Skin epidermis (tissue), 12 donors: ENCODE results near the gene LMAN1L.
A peak's percentile ranks its signal among the peaks of the same experiment; 100 is the strongest.

ENCODE experiments used
- H3K27ac ChIP-seq, 21 experiments: fragments of 200-600 bp; sonication (generic) in 11 of 21; one replicate each; pipeline ENCODE4 v1.5.0; 2020; ENCODE audit warnings: mild to moderate bottlenecking in 3 of 21, inconsistent platforms in 2 of 21, moderate library complexity in 2 of 21
- H3K4me3 ChIP-seq, 7 experiments: fragments of 200-600 bp; sonication (generic) in 2 of 7; one replicate each; pipeline ENCODE4 v1.5.0; 2020; ENCODE audit warnings: inconsistent platforms in 2 of 7, mild to moderate bottlenecking in 2 of 7, moderate library complexity in 1 of 7

The LMAN1L gene

GRCh38 chr15:74812533-74812932, at the start of gene LMAN1L:
TSS of gene LMAN1L (plus strand) at chr15:74812835. CDS start at chr15:74812855, 20 bp downstream.
- H3K4me3 ChIP-seq = no peak within 1 kb of the TSS
- no peak within 1 kb of the TSS for H3K27ac ChIP-seq

DNA sequence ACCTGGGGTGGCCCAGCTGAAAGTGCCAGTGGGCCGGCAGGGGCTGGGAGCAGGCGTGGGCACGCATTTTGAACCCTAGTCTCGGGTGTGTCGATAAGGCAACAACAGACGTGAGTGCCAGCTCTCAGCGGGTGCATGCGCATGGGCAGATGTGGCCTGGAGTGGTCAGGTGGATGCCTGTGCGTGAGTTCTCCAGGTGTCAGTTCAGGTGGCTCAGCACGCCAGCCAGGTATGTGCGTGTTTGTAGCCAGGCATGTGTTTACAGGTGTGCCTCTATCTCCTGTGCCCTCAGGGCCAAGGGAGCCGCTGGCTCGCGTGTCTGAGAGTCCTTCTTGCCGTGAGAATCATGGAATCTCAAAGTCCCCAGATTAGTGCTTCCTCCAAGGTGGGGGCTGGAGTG, 49.2 kb upstream of the LMAN1L start:
- no peak overlapping the region for H3K27ac ChIP-seq
- H3K4me3 ChIP-seq = no peak overlapping the region

DNA sequence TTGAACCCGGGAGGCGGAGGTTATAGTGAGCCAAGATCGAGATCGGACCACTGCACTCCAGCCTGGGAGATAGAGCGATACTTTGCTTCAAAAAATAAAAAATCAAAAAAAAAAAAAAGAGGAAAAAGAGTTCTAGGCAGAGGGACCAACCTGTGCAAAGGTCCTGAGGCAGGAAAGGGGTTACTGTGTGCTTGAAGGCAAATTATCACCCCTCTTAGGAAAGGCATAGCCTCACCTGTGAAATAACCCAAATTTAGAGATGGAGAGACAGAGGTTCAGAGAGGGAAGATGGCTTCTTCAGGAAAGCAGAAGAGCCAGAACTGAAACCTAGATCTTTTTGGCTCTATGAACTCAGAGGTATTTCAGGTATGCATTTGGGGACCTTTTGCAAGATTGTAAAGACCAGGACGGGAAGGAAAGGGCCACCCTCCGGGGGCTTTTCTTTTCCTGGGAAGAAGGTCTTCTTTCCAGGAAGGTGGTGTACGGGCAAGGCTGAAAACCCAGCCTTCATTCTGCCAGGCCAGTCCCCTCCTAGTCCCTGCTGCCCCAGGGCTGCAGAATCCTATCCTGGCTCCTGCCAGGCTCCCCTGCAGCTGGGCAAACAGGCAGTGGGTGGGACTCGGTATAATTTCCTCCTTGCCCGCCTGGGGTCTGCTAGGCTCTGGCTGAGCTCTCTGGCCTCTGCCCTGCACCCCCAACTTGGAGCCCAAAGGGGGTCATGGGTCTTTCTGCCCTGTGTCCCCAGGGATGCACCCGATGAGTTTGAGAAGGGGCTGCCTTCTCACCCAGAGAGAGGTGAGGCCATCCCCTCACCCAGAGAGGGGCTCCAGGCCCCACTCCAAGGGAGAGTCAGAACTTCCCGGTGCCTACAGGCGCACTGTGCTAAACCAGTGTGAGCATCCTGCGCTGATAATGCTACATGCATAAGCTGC, 45.2 kb upstream of the LMAN1L start:
- H3K4me3 ChIP-seq = no peak overlapping the region
- H3K27ac ChIP-seq = no peak overlapping the region

DNA sequence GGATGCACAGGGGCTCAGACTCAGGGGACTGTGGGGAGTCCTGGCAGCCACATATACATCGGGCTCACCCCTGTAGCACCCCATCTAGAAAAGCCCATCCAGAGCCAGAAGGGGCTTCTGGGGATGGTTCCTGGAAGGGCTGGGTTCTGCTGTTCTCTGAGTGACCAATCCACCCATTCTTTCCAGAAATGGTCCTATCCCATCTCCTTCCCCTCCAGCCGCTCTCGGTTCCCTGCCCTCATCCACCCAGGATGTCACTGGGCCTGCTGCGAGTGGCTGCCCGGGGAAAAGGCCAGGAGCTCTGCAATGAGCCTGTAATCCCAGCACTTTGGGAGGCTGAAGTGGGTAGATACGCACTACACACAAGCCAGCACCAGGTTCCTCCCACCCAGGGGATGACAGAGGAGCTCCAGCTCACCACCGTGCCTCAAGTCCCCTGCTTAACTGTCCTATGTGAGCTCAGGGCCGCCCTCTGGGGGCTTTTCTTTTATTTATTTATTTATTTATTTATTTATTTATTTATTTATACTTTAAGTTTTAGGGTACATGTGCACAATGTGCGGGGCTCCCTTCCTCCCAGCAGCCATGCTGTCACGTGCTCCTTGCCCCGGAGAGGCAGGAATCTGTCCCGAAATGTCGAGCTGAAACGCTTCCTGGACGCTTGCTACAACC, 44.4 kb upstream of the LMAN1L start:
- no peak overlapping the region for H3K27ac ChIP-seq

GRCh38 chr15:74768771-74769342, 43.8 kb upstream of the LMAN1L start:
- Histone ChIP-seq H3K4me3 (no peak overlapping the region), H3K27ac (no peak overlapping the region)

More for the DNA sequence above, 44.4 kb upstream of the LMAN1L start:
- H3K4me3 ChIP-seq = no peak overlapping the region

- H3K27ac ChIP-seq = no peak overlapping the region
- H3K4me3 ChIP-seq = no peak overlapping the region
These were observed 43.1 kb upstream of the LMAN1L start for GRCh38 chr15:74769463-74770025.

DNA sequence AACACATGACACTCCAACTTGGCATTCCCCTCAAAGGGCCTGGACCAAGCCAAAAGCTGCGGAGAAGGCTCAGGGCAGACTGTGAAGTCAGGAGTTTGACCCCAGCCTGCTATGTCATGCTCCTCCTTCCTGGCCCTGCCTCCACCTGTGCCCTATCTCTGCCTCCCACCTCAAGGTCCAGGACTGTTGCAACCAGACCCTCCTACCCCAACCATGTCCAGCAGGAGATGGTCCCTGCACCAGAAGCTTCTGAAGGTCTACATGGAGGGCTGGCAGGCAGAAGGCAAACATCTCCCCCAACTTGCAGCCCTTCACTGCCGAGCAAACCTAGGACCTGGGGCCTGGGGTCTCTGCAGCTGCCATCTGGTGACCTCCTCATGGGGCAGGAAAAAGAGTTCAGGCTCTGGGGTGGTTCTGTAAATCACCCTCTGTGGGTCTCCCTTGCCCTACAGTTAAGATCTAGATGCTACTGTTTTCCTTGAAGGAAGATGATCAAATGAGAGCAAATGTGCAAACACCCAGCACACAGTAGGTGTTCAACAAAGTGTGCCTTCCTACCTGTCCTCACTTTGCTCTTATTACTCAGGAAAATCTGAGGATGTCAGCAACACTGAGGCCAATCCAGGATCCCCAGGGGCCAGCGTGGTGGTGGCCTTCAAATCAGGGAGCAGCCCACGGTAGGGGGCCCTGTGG, 42.3 kb upstream of the LMAN1L start:
- Histone ChIP-seq H3K27ac (no peak overlapping the region), H3K4me3 (no peak overlapping the region)

DNA sequence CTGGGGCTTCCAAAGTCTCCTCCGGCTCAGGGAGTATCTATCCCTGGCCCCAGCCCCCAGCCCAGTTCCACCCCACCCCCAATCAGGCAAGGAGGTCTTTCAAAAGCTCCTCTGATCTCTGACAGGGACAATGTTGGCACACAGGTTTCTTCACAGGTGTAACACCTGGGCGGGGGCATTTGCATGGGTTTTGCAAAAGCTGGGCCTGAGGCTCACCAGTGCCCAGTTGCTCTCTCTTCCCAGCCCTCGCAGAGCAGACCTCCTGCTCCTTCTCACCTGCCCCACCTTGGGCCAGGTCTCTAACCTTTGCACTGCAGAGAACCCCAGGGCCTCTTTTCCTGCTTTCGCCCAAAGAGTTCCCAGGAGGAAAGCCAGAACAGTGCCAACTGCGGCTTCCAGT, 39.3 kb upstream of the LMAN1L start:
- Histone ChIP-seq H3K4me3 (no peak overlapping the region), H3K27ac (peak overlapping the region in 12 of 21 experiments; percentile 3 to 100 (median 49))

DNA sequence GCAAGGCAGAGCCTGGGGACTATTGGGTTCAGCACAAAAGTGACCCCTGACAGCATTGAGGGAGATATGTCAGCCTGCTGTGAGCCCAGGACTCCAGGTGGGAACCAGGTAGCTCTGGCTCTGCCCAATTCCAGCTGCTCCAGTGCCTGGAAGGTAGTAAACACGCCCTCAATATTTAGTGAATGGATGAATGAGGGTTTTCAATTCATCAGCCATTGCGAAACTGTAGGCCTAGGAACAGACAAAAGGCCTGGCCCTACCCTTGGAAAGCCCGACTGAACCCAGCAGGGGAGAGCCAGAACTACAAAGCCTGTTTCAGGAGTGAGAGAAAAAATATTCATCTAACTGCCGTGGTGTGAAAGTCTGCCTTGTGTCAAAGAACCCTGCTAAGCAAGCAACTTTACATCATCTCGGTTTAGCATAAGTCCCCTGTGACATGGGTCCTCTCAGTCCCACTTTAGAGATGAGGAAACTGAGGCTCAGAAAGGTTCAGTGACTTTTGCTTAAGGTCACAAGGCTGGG, 38.8 kb upstream of the LMAN1L start:
- H3K4me3 ChIP-seq = no peak overlapping the region
- peak overlapping the region in 13 of 21 experiments; percentile 3 to 100 (median 42) for H3K27ac ChIP-seq

GRCh38 chr15:74775132-74775562, 37.5 kb upstream of the LMAN1L start:
- Histone ChIP-seq H3K27ac (peak overlapping the region in 14 of 21 experiments; percentile 0 to 100 (median 54)), H3K4me3 (no peak overlapping the region)

GRCh38 chr15:74775894-74776293, 36.7 kb upstream of the LMAN1L start:
- H3K27ac ChIP-seq = peak overlapping the region in 14 of 21 experiments; percentile 21 to 100 (median 78)

GRCh38 chr15:74776821-74777768, 35.5 kb upstream of the LMAN1L start:
- H3K27ac ChIP-seq = peak overlapping the region in 19 of 21 experiments; percentile 11 to 100 (median 78)
- H3K4me3 ChIP-seq = no peak overlapping the region

More at GRCh38 chr15:74775894-74776293, 36.7 kb upstream of the LMAN1L start:
- no peak overlapping the region for H3K4me3 ChIP-seq

DNA sequence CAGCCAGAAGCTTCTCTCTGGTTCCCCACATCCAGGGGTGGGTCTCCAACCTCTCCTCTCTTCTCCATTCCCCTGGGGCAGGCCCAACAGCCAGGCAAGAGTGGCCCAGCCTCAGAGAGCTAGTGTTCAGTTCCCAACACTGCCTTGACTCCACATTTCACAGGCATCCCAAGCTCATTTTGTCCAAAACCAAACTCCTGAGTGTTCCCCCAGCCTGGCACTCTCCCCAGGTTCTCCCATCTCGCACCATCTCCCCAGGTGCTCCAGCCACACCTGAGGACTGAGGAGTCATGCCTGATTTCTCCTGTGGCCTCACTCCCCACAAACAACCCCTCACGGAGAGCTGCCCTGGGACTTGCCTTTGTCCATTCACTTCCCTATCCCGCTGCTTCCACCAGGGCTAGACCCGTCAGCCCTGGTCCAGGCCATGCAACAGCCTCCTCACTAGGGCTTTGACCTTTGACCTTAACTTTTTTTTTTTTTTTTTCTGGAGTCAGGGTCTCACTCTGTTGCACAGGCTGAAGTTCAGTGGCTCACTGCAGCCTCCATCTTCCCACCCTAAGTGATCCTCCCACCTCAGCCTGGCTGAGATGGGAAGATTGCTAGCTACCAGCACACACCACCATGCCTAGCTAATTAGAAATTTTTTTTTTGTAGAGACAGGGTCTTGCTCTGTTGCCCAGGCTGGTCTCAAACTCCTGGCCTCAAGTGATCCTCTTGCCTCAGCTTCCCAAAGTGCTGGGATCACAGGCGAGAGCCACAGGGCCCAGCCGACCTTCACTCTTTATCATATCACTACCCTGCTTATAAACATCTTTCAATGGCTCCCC, 34.7 kb upstream of the LMAN1L start:
- Histone ChIP-seq H3K4me3 (no peak overlapping the region), H3K27ac (peak overlapping the region in 17 of 21 experiments; percentile 26 to 100 (median 80))

GRCh38 chr15:74778599-74778970, 34.0 kb upstream of the LMAN1L start:
- H3K4me3 ChIP-seq = no peak overlapping the region
- H3K27ac ChIP-seq = peak overlapping the region in 11 of 21 experiments; percentile 26 to 100 (median 83)

DNA sequence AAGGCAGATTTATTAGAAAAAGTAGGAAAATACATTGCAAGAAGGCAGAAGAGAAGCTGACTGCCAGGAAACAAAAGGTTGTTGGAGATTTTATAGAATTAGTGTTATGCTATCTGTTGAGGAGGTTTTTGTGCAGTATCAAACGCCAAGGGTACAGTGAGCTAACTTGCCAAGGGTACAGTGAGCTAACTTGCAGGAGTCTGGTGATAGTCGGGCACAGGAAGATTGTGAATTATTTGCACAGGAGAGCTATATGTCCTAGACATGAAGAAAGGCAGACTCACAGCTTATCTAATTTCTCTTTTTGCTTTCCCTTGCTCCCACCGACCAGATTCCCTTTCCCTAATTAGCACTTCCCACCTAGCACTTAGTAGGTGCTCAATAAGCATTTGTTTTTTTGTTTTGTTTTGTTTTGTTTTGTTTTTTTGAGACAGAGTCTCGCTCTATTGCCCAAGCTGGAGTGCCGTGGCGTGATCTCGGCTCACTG, 33.4 kb upstream of the LMAN1L start:
- Histone ChIP-seq H3K27ac (peak overlapping the region in 8 of 21 experiments; percentile 21 to 100 (median 93)), H3K4me3 (no peak overlapping the region)

DNA sequence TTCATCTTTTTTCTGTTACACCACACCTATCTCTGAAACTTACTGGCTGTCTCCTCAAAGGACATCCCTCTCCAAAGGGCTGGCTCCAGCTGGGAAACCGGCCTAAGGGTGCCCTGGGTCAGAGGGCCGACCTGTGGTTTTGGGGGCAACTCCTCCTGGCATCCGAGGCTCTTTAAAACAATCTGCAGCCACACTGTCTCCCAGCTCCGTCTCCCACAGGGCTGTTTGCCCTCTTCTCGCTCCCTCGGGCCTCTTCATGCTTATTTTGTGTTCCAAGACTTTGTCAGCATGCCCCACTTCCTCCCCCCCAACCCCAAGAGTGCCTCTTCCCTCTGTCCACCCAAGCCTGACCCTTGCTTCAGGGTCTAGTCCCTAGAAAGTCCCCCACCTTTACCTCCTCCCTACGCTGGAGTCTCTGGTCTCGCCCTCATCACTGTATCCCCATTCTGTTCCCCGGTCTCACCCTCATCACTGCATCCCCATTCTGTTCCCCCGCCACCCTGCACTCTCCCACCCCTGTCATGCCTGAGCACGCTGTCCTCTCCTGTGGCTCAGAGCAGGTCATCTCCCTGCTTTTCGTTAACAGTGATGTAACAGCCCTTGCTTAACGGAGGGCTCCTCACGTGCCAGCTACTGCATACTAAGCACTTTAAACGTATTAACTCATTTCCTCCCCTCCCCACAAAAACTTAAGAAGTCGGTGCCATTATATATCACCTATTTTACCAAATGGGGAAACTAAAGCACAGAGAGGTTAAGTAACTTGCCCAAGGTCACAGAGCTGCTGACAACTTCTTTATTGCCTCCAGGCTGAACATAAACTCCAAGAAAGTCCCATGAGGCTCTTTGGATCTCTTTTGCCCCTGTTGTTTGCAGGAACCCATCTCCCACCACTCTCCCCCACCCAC, 31.9 kb upstream of the LMAN1L start:
- Histone ChIP-seq H3K4me3 (peak overlapping the region; percentile 22 to 96 (median 81)), H3K27ac (peak overlapping the region in 17 of 21 experiments; percentile 18 to 100 (median 66))
